Lower leg skin (tissue), 3 donors: ENCODE results near the gene MVK.

ENCODE experiments used
- POLR2A ChIP-seq, 2 donors: fragments of 450-650 bp; IDR thresholded peaks; one replicate each; pipeline ENCODE4 v1.6.1; 2016 to 2017; ENCODE audit warnings: antibody characterized with exemption in 2 of 2, mild to moderate bottlenecking in 1 of 2, moderate library complexity in 1 of 2
- TF ChIP-seq, protein P1 (sequence below), 3 donors: fragments of 450-650 bp; IDR thresholded peaks; one replicate each; pipeline ENCODE4 v1.5.1; 2016; ENCODE audit warnings: antibody characterized with exemption in 3 of 3, mild to moderate bottlenecking in 3 of 3, moderate library complexity in 2 of 3

DNA sequence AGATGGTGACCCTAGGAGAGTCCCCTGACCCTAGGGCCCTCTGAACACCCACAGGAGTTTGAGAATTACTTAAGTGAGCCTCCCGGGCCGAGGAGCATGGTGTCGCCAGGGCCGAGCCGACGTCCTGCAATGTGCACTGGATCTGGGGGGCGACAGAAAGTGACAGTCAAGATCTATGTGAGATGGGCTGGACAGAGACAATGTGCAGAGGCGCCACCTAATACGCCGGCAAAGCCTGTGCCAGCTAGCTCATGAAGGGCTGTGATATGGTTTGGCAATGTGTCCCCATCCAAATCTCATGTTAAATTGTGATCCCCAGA is 11.9 kb upstream of the MVK start:
- TF ChIP-seq, protein P1, sequence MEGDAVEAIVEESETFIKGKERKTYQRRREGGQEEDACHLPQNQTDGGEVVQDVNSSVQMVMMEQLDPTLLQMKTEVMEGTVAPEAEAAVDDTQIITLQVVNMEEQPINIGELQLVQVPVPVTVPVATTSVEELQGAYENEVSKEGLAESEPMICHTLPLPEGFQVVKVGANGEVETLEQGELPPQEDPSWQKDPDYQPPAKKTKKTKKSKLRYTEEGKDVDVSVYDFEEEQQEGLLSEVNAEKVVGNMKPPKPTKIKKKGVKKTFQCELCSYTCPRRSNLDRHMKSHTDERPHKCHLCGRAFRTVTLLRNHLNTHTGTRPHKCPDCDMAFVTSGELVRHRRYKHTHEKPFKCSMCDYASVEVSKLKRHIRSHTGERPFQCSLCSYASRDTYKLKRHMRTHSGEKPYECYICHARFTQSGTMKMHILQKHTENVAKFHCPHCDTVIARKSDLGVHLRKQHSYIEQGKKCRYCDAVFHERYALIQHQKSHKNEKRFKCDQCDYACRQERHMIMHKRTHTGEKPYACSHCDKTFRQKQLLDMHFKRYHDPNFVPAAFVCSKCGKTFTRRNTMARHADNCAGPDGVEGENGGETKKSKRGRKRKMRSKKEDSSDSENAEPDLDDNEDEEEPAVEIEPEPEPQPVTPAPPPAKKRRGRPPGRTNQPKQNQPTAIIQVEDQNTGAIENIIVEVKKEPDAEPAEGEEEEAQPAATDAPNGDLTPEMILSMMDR (IDR thresholded peaks at IDR 0.05): no peak
- TF ChIP-seq POLR2A (IDR thresholded peaks at IDR 0.05): no peak
